ENCODE results near the gene SLC44A1.

The SLC44A1 gene

DNA sequence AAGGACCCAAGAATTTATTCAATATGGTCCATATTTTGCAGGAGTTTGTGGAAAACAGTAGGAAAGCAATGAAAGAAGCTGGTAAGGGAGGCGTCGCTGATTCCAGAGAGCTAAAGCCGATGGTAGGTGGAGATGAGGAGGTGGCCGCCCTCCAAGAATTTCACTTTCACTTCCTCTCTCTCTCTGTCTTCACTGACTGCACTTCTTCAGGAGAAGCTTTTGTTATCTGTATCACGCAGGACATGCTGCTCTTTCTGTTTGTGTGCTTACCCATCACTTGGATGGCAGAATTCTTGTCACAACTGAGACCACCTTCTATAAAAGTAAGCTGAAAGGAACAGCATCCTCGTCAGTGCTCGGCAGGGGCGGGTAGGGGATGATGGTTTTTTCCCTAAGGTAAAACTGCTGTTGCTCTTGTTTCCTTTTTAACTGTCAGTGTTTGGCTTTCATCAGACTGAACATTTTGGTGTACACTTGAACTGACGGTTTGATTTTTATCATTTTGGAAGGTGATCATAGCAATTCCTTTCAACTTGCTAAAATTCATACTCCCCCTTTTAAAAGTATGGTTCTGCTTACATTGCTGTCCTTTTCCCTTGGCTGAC is 141.0 kb downstream of the SLC44A1 start:
- DNase-seq (ENCODE audit: low read depth in 1 of 2, low spot score in 1 of 2), result no peak

DNA sequence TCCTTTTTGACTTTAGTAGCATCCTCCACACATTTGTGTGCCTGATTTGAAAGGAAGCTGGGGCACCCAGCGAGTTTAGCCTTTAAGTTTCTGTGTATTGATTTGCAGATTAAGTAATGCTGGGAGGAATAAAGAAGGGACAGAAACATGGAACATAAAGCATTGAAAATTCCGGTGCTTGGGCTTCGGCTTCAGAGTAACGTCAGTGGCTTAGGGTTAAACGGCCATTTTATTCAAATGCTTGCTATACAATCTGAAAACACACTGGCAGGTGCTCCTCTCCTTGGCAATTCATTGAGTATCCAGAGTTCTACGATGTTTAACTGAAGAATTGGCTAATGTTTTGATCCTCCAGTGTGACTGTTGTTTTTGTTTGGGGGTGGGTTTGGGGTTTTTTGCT is 145.3 kb downstream of the SLC44A1 start:
- DNase-seq (ENCODE audit: low read depth in 1 of 2, low spot score in 1 of 2), result no peak

DNA sequence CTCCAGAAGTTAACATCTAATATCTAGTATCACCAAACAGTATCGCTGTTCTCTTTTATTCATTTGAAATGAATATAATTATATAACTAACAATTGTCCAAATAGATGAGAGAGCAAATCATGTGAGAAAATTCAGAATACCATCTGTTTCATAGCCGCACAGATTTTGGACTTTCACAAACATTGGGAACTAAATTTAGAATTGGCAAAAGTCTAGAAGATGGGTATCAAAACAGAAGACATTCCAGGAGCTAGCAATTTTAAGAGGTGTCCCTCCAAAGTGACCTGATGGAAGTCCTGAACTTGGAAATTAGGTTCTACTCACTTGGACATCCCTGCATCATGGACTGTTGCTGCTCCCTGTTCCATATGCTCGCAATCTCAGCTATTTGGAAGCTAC is 146.4 kb downstream of the SLC44A1 start:
- no peak for DNase-seq (ENCODE audit: low read depth in 1 of 2, low spot score in 1 of 2)

DNA sequence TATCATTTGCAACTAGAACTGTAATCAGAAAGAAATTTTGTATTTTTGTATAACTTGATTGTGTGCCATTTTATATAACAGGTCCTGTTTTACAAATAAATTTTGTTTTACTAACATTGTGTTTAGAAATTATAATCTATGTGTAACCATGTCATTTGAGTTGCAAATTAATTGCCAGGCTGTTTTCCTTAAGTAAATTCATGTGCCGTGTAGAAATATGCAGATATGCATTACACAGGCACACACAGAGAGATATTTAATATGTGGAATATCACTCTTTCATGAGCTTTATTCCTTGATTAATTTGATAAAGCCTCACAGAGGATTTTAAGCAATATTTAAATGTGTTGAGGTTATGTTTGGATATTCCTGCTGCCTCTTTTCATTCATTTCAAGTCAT is 146.8 kb downstream of the SLC44A1 start:
- no peak for DNase-seq (ENCODE audit: low read depth in 1 of 2, low spot score in 1 of 2)

DNA sequence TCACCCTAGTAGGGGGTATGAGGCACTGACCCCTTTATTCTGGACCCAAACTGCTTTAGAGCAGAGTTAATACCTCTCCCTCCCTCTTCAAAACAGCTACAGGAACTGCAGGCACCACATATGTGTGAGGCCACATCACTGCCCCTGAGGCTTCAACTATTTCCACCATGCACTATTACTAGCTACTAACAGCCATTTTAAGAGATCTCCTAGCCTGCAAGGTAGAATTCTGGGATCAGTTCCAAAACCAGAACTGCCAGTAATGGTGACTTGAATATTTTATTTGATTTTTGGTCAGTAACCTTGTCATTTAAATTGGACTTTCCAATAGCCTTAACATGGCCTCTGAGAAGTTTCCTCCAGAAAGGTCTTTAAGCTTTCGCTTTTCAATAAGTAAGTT is 148.1 kb downstream of the SLC44A1 start:
- no peak for DNase-seq (ENCODE audit: low read depth in 1 of 2, low spot score in 1 of 2)

DNA sequence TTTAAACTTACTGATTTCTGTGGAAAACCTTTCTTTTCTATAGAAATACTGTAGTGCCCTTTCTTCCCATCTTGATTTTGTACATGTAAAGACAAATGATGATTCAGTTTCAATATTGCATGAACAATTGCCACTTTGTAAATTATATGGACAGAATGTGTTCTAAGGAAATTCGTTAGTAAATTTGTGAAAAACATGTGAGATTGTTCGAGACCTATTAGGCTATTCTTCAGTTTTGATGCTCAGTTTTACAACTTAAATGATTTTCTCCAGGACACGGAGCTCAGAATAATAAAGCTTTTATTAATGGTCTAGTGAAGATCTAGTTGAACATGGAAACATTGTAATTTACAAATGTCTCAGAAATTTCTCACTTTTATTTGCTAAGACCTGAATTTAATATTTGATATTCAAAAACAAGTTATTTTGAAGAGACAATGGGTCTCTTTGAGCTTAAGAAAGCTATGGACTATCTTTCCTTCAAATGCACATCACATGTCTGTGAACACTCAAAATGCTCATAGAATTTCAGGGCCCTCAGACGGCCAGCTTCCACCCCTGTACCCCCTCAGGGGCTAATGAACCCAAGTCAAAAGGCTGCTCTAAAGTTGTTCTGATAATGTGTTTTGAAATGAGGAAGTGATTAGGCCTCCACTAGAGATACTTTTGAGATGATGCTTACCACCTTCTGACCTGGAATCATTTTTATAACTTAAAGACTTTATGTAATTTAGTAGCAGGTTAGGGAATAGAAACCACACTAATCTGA is 149.3 kb downstream of the SLC44A1 start:
- DNase-seq (ENCODE audit: low read depth in 1 of 2, low spot score in 1 of 2), result no peak

- no peak for DNase-seq (ENCODE audit: low read depth in 1 of 2, low spot score in 1 of 2)
Measured at GRCh38 chr9:105396441-105396840, 152.0 kb downstream of the SLC44A1 start.

GRCh38 chr9:105396901-105397300 is 152.4 kb downstream of the SLC44A1 start:
- no peak for DNase-seq (ENCODE audit: low read depth in 1 of 2, low spot score in 1 of 2)

DNA sequence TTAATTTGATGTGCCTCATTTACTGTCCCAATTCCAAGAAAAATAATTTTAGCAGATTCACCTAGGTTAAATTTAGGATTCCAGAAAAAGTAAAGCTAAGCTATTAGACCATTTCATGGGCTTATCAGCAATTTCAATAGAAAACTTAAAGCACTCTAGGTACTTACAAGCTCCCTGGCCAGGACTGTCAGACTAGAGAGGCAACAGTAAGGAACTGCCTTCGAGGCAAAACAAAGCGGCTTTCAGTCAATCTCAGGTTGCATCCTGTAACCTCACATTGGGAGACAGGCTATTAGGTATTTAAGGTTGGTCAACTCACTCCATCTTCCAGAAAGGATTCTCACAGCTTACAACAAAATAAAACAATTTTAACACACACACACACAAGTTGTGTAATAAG is 154.7 kb downstream of the SLC44A1 start:
- DNase-seq (ENCODE audit: low read depth in 1 of 2, low spot score in 1 of 2), result no peak

GRCh38 chr9:105401651-105402050 is 157.2 kb downstream of the SLC44A1 start:
- DNase-seq (ENCODE audit: low read depth in 1 of 2, low spot score in 1 of 2), result no peak

GRCh38 chr9:105403552-105404248 is 159.2 kb downstream of the SLC44A1 start:
- no peak for DNase-seq (ENCODE audit: low read depth in 1 of 2, low spot score in 1 of 2)

DNA sequence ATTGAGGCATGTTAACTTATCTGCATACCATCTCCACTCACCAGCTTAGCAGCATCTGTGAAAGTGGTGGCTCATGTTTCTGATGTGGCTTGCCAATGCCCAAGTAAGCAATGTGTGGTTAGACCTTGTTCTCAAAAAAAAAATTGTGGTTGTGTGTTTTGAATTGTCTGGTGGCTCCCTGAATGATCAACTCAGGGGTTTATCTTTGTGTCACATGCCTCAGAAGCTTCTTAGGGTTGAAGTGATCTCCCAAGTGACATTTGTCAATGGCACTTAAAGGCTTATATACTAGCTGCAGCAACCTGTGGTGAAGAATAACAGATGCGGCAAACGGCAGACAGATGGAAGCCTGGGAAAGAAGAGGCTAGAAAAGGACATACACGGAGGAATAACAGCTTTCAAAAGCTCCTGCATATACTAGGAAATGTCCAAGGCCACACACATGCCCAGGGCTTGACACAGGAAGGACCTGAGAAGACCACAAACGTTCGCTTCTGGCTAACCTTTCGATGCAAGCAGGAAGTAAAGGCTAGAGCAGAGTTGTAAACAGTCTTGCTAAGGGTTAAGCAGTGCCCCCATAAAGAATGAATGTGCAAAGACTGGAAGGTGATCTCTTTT is 161.2 kb downstream of the SLC44A1 start:
- no peak for DNase-seq (ENCODE audit: low read depth in 1 of 2, low spot score in 1 of 2)

DNA sequence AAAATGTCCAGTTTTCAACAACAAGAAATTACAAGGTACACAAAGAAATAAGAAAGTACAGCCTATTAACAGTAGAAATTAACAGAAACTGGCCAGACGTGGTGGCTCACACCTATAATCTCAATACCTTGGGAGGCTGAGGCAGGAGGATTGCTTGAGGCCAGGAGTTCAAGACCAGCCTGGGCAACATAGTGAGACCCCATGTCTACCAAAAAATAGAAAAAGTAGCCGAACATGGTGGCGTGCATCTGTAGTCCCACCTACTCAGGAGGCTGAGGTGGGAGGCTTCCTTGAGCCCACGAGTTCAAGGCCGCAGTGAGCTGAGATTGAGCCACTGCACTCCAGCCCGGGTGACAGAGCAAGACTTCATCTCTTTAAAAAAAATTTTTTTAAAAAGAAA is 161.9 kb downstream of the SLC44A1 start:
- DNase-seq (ENCODE audit: low read depth in 1 of 2, low spot score in 1 of 2), result no peak

DNA sequence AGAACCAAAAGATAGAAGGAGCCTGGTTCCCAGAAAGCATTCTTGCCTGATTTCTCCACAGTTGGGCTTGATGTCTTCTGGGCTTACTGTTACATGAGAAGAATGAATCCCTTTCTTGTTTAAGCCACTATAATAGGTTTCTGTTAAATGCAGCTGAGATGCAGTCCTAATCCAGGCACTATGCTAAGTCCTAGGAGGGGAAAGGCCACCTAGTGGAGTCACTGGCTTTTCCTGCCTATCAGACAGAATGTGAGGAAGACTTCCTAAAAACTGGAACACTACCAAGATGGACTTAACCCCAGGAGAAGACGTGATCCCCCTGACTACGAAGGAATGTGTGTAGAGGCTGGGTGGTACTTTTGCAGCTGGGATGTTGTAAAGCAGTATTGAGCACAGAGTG is 169.1 kb downstream of the SLC44A1 start:
- no peak for DNase-seq (ENCODE audit: low read depth in 1 of 2, low spot score in 1 of 2)

GRCh38 chr9:105414947-105415661 is 170.7 kb downstream of the SLC44A1 start:
- DNase-seq (ENCODE audit: low read depth in 1 of 2, low spot score in 1 of 2), result no peak

- no peak for DNase-seq (ENCODE audit: low read depth in 1 of 2, low spot score in 1 of 2)
Measured at GRCh38 chr9:105415662-105415980, 171.2 kb downstream of the SLC44A1 start.

DNA sequence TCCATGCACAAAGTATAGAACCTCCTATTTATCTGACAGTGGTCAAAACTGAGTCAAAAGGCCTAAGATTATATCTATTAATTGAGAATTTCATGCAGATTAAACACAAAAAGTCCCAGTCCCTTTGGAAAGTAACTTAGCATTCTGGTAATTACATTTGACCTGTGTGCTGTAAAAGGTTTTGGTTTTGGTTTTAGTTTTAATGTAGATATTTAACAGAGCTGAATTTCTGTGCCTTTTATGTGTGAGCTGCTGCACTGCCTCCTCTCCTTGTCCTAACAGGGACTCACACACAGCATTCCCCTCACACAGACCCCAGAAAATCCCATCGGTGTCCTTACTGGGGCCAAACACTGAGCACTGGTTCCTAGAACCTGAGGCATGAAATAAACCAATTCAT is 172.4 kb downstream of the SLC44A1 start:
- DNase-seq (ENCODE audit: low read depth in 1 of 2, low spot score in 1 of 2), result no peak

DNA sequence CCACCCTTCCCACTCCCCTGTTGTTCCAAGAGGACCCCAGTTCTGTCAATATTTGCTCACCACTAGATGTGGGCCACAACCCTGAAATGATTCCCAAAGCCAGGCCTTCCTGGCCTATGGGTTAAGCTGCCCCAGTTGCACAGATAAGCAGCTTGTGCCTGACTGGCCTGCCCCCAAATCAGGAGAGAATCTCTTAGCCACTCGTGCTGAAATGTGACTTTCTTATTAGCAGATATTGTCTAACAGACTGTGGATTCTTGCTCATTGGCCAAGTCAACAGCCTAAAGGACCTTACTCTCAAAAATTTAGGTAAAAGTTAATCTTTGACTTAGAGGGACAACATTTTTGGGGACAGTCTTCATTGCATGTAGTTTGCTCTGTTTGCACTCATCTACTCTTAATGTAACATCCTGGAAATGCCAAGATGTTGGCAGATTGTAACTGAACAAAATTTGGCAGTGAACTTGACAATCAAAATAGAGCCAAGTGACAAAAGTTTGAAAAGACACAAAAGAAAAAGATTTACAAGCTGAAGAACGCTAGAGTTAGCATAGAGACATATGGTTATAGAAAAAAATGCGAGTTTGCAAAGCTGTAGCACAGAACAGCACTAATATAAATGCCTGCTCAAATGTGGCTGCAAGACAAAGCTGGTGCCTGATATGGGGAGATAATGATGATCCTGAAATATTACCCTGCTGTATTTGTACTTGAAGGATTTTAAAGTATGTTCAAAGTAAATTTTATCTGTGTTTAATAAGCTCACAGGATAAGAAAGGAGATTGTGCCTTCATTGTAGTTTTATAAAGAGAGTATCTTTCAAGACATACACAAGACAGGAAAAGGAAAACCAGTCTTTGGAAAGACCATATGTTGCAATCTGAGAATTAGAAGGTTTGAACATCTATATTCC is 174.4 kb downstream of the SLC44A1 start:
- no peak for DNase-seq (ENCODE audit: low read depth in 1 of 2, low spot score in 1 of 2)

GRCh38 chr9:105419816-105420597 is 175.6 kb downstream of the SLC44A1 start:
- DNase-seq (ENCODE audit: low read depth in 1 of 2, low spot score in 1 of 2), result no peak

DNA sequence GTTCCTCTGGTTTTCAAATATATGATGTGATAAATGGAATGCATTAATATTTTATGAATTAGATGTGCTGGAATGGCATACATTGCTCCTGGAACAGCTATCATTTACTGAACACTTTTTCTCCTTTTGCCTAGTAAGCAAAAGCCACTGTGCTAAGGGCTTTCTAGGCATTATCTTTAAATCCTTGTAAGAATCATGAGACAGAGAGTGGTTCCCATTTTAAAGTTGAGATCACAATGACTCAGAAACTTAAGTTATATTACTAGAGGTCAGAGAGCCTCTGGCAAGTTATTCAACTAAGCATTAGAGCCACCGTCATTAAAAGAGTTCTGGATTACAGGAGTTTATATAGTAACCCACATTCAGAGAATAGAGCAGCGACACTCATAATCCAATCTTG is 176.7 kb downstream of the SLC44A1 start:
- no peak for DNase-seq (ENCODE audit: low read depth in 1 of 2, low spot score in 1 of 2)
